Tibial nerve (tissue), 3 donors: Measurements from ENCODE around the gene TEC.

Experiments
- POLR2A ChIP-seq, 2 donors: fragments of 450-650 bp; IDR thresholded peaks; one replicate each; pipeline ENCODE4 v1.6.1; 2017; ENCODE audit warnings: antibody characterized with exemption in 2 of 2, mild to moderate bottlenecking in 2 of 2, moderate library complexity in 2 of 2
- TF ChIP-seq, protein P1 (sequence below), 5 experiments: fragments of 200-600 bp in 3 of 5; fragments of 450-650 bp in 2 of 5; sonication (generic) in 3 of 5; IDR thresholded peaks; one replicate each; pipeline ENCODE4 v1.5.1; 2016 to 2019; ENCODE audit warnings: antibody characterized with exemption in 5 of 5, mild to moderate bottlenecking in 3 of 5, moderate library complexity in 2 of 5

GRCh38 chr4:48259748-48260147 is 9.9 kb downstream of the TEC start:
- no peak for TF ChIP-seq POLR2A (IDR thresholded peaks at IDR 0.05)
- TF ChIP-seq, protein P1, sequence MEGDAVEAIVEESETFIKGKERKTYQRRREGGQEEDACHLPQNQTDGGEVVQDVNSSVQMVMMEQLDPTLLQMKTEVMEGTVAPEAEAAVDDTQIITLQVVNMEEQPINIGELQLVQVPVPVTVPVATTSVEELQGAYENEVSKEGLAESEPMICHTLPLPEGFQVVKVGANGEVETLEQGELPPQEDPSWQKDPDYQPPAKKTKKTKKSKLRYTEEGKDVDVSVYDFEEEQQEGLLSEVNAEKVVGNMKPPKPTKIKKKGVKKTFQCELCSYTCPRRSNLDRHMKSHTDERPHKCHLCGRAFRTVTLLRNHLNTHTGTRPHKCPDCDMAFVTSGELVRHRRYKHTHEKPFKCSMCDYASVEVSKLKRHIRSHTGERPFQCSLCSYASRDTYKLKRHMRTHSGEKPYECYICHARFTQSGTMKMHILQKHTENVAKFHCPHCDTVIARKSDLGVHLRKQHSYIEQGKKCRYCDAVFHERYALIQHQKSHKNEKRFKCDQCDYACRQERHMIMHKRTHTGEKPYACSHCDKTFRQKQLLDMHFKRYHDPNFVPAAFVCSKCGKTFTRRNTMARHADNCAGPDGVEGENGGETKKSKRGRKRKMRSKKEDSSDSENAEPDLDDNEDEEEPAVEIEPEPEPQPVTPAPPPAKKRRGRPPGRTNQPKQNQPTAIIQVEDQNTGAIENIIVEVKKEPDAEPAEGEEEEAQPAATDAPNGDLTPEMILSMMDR (IDR thresholded peaks at IDR 0.05): no peak
